Spinal cord (tissue), 10 donors: ENCODE results near the gene FAM83C. TPM values are rescaled to one million over a fixed set of nuclear protein-coding genes. Genes with fewer than 3 reads are reported as not detected.

Source experiments
- DNase-seq, 6 donors: peaks; one replicate each; pipeline versions ENCODE4 v3.0.0 to v3.0.0-alpha.2; 2013 to 2015; ENCODE audit warnings: low spot score in 6 of 6, low read depth in 4 of 6
- H3K27ac ChIP-seq: one replicate; pipeline ENCODE4 v1.5.1; 2013; ENCODE audit warnings: low read depth, low read length, control low read depth
- H3K27me3 ChIP-seq: one replicate; pipeline ENCODE4 v1.6.1; 2013; ENCODE audit warnings: low read length; ENCODE audit not compliant: control insufficient read depth, insufficient read depth
- H3K36me3 ChIP-seq: one replicate; pipeline ENCODE4 v1.6.1; 2013; ENCODE audit warnings: low read length; ENCODE audit not compliant: control insufficient read depth, insufficient read depth
- H3K4me1 ChIP-seq: one replicate; pipeline ENCODE4 v1.6.1; 2013; ENCODE audit warnings: low read length; ENCODE audit not compliant: control insufficient read depth, insufficient read depth
- H3K4me3 ChIP-seq: one replicate; pipeline ENCODE4 v1.5.1; 2013; ENCODE audit warnings: low read depth, low read length, control low read depth
- H3K9me3 ChIP-seq: one replicate; pipeline ENCODE4 v1.6.1; 2013; ENCODE audit warnings: low read length; ENCODE audit not compliant: control insufficient read depth, insufficient read depth
- WGBS: methylation state at CpG from one replicate; pipeline ENCODE4 v1.1.5; 2013; ENCODE audit warnings: missing lambda C conversion rate; ENCODE audit not compliant: insufficient coverage; 5-methylcytosine and 5-hydroxymethylcytosine counted together
- long read RNA-seq, 4 donors: transcript quantifications; one replicate each; lab custom pipeline, GENCODE V29; 2026
- polyA plus RNA-seq, 2 donors: library from polyadenylated mRNA; unstranded; fragments of 120-200 nt; gene quantifications; one replicate each; pipeline ENCODE4 v1.2.1, GENCODE V29; 2013; ENCODE audit not compliant: insufficient read length in 2 of 2
- total RNA-seq, 2 donors: library from RNA; depleted of rRNA in 1 of 2; stranded (reverse); fragments of 120-200 nt in 1 of 2; fragments of >200 nt in 1 of 2; gene quantifications; one replicate each; pipeline versions ENCODE4 v1.2.3 to v1.2.4, GENCODE V29; 2013 to 2014
- donor health status: healthy.

FAM83C gene
- total RNA-seq = not detected
- polyA plus RNA-seq = under 1 TPM in 1 of 2 donors, not detected in 1; 0.05 TPM
- long read RNA-seq, donor 1 = 0 reads
- long read RNA-seq, donor 2 = 0 reads
- long read RNA-seq, donor 3 = 0 reads
- long read RNA-seq, donor 4 = 0 reads

- H3K4me3 ChIP-seq = no peak within 1 kb of the TSS
- DNase-seq = no peak
- H3K9me3 ChIP-seq = no peaks in the 10 kb centered on the region
- H3K27ac ChIP-seq = no peak within 1 kb of the TSS
- no peaks in the 10 kb centered on the region for H3K36me3 ChIP-seq
- H3K27me3 ChIP-seq = no peaks in the 10 kb centered on the region
- H3K4me1 ChIP-seq = no peaks in the 10 kb centered on the region
- 79% methylated on average over 40 of the region's 40 CpGs for WGBS
Observed at GRCh38 chr20:35291654-35292503, at the start of gene FAM83C. FAM83C (minus strand) TSS chr20:35292425; CDS start chr20:35292304, 121 bp downstream.

DNA sequence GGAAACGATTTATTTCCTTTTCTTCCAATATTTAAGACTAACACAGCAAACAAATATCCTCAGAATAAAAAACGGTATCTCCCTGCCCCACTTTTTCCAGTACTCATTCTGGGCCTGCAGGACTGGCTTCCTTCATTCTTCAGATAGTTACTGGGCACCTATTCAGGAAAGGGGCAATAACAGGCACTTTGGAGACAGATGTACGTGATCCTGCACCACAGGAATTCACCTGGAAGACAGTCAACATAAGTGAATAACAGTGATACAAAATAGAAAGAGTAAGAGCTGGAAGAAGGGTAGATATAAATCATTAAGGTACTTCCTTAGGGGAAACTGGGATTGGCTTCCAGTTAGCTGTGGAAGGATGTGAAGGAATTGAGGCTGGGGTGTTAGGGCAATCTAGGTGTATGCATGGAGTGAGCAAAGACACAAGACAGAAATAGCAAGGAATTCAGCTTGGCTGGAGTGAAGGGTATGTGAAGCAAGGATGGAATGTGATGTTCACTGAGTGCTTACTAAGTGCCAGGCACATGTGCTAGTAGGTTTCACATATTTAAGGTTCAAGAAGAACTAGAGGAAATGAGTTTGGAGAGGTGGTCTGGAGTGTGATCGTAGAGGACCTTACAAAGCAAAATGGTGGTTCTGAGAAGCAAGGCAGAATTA is 49.3 kb upstream of the FAM83C start:
- H3K4me3 ChIP-seq = no peak overlapping the region
- peaks cover 3% of the 10 kb centered on the region for H3K36me3 ChIP-seq

GRCh38 chr20:35340436-35340835 is 48.2 kb upstream of the FAM83C start:
- H3K9me3 ChIP-seq = no peaks in the 10 kb centered on the region
- H3K4me3 ChIP-seq = no peak overlapping the region
- H3K36me3 ChIP-seq = peaks cover 3% of the 10 kb centered on the region
- H3K4me1 ChIP-seq = no peaks in the 10 kb centered on the region
- DNase-seq = no peak
- 100% methylated on average over 1 of the region's 2 CpGs for WGBS
- no peaks in the 10 kb centered on the region for H3K27me3 ChIP-seq
- no peak overlapping the region for H3K27ac ChIP-seq

More for the DNA sequence above, 49.3 kb upstream of the FAM83C start:
- WGBS = 73% methylated on average over 2 of the region's 4 CpGs
- Histone ChIP-seq H3K4me1 (no peaks in the 10 kb centered on the region), H3K27ac (no peak overlapping the region), H3K9me3 (no peaks in the 10 kb centered on the region), H3K27me3 (no peaks in the 10 kb centered on the region)
- DNase-seq = no peak

DNA sequence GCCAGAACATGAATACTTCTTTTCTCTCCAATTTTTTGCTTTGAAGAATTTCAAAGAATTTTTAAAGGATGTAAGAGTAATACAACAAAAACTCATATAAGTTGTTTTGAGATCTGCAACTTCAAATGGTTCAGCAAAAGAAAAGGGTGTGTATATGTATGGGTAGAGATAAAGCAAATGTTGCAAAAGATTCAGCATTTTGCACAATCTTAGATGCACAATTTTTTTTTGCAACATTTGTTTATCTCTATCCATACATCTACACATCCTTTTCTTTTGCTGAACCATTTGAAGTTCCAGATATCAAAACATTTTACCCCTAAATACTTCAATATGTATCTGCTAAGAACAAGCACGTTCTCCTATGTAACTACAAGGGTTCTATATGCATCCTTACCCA is 47.4 kb upstream of the FAM83C start:
- Histone ChIP-seq H3K36me3 (peaks cover 3% of the 10 kb centered on the region), H3K9me3 (no peaks in the 10 kb centered on the region), H3K4me3 (no peak overlapping the region), H3K27ac (no peak overlapping the region), H3K27me3 (no peaks in the 10 kb centered on the region), H3K4me1 (no peaks in the 10 kb centered on the region)
- no peak for DNase-seq
- no CpG with 5 or more reads among the region's 1 CpG for WGBS

- Histone ChIP-seq H3K4me3 (no peak overlapping the region), H3K27me3 (no peaks in the 10 kb centered on the region), H3K4me1 (no peaks in the 10 kb centered on the region), H3K27ac (no peak overlapping the region), H3K36me3 (peaks cover 3% of the 10 kb centered on the region), H3K9me3 (no peaks in the 10 kb centered on the region)
- no CpG with 5 or more reads among the region's 2 CpGs for WGBS
- no peak for DNase-seq
Observed at GRCh38 chr20:35339007-35339406, 46.8 kb upstream of the FAM83C start.

DNA sequence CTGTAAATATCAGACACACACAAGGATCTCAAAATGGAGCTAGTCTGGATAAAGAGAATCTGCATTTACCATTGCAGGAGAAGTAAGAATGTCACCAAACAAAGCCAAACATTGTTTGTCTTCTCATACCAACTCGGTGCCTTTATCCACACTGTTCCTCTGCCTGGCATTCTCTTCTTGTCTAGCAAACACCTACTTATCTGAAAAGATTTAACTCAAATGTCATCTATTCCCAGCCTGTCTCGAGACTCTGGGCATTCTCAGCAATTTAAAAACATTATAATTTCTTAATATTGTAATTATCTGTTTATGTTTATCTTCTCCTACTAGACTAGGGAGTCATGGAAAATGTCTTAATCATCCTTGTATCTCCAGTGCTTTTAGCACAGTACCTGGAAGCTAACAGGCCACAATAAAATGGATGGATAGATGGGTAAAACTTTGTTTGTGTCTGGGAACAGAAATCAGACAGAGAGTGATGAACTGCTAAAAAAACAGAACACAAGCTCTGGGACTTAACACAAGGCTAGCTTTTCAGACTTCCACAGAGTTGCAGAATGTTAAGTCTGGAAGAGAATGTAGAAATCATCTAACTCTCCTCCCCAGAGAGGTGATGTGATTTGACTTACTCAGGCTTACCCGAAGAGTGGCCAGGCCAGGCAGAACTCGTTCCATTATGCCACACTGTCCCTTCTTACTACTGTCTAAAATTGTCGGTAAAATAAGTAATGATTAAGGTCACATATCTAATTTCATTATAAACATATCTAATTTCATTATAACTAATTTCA is 42.3 kb upstream of the FAM83C start:
- Histone ChIP-seq H3K4me3 (no peak overlapping the region), H3K27ac (no peak overlapping the region), H3K4me1 (no peaks in the 10 kb centered on the region), H3K27me3 (no peaks in the 10 kb centered on the region), H3K36me3 (no peaks in the 10 kb centered on the region), H3K9me3 (no peaks in the 10 kb centered on the region)
- WGBS = 13% methylated on average over 1 of the region's 5 CpGs
- DNase-seq = no peak

- Histone ChIP-seq H3K4me1 (no peaks in the 10 kb centered on the region), H3K4me3 (no peak overlapping the region), H3K27ac (no peak overlapping the region), H3K27me3 (no peaks in the 10 kb centered on the region), H3K9me3 (no peaks in the 10 kb centered on the region), H3K36me3 (no peaks in the 10 kb centered on the region)
- peak in 1 of 6 donors; percentile 20 for DNase-seq
- no CpG with 5 or more reads among the region's 4 CpGs for WGBS
Observed at GRCh38 chr20:35333606-35334005, 41.4 kb upstream of the FAM83C start.

DNA sequence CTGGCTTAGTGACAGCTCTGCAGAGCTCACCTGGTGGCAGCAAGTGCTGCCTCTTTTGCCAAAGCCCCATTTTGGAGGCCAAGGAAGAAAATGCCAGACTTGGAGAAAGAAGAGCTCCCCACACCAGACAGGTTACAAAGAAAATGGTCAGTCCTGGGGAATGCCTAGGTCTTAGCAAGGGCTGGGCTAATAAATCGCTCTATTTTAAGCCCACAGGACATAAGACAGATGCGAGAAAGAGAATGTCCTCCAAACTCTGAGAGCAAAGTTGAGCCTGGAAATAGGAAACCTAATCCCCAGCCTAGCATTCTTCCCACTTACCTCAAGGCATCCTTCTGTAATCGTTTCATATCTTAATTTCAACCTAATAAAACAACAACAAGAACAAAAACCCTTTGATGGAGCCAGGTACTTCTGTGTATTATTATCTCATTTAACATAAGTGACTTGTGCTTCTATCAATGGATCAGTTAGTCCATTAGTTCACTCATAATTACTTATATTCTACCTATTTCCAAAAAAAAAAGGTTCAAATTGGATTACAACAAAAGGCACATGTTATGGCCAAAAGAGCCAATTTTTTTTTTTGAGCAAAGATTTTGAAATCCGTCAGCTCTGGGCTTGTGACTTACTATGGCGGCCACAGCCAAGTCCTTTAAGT is 40.4 kb upstream of the FAM83C start:
- H3K27me3 ChIP-seq = no peaks in the 10 kb centered on the region
- no peak for DNase-seq
- H3K4me3 ChIP-seq = no peak overlapping the region
- H3K27ac ChIP-seq = no peak overlapping the region
- 100% methylated on average over 2 of the region's 5 CpGs for WGBS
- no peaks in the 10 kb centered on the region for H3K4me1 ChIP-seq
- H3K9me3 ChIP-seq = no peaks in the 10 kb centered on the region
- no peaks in the 10 kb centered on the region for H3K36me3 ChIP-seq
